K562 (cell line): ENCODE data around the gene TGFB1I1. TPM values are rescaled to one million over a fixed set of nuclear protein-coding genes. Genes with fewer than 3 reads are reported as not detected.
A peak's percentile ranks its signal among the peaks of the same experiment; 100 is the strongest.

ENCODE experiments used
- ATF7 ChIP-seq: fragments of 450-650 bp; IDR thresholded peaks from 2 replicates; pipeline ENCODE4 v1.7.1; 2014; ENCODE audit warnings: mild to moderate bottlenecking, moderate library complexity
- BCL6 ChIP-seq: fragments of 250-450 bp; sonication (Bioruptor Pico); IDR thresholded peaks from 2 replicates; pipeline ENCODE4 v1.4.0; 2020
- CBFA2T3 ChIP-seq: fragments of 450-650 bp; IDR thresholded peaks from 2 replicates; pipeline ENCODE4 v1.6.1; 2017
- CHCHD3 ChIP-seq: fragments of 250-450 bp; sonication (Bioruptor Pico); IDR thresholded peaks from 2 replicates; pipeline ENCODE4 v2.1.2; 2022; ENCODE audit warnings: mild to moderate bottlenecking
- CTBP1 ChIP-seq: fragments of 450-650 bp; IDR thresholded peaks from 2 replicates; pipeline ENCODE4 v1.6.1; 2016; ENCODE audit warnings: borderline replicate concordance
- FOS ChIP-seq: IDR thresholded peaks from 3 replicates; pipeline ENCODE4 v1.6.1; 2011; ENCODE audit not compliant: insufficient read length; ENCODE audit errors: extremely low read depth
- HDAC1 ChIP-seq, 2 experiments: fragments of 450-650 bp; IDR thresholded peaks; 2 replicates each; pipeline ENCODE4 v1.6.1; 2016 to 2017; ENCODE audit warnings: inconsistent platforms in 1 of 2, mild to moderate bottlenecking in 1 of 2, moderate library complexity in 1 of 2
- HSF4 ChIP-seq: fragments of 250-450 bp; sonication (Bioruptor Pico); IDR thresholded peaks from 2 replicates; pipeline ENCODE4 v2.1.2; 2022; ENCODE audit warnings: mild to moderate bottlenecking, moderate library complexity, borderline replicate concordance
- NFE2 ChIP-seq: IDR thresholded peaks from 2 replicates; pipeline ENCODE4 v1.6.1; 2014; ENCODE audit warnings: antibody characterized with exemption, low read depth
- SMAD4 ChIP-seq: fragments of 250-450 bp; sonication (Bioruptor Pico); conservative IDR thresholded peaks from 2 replicates; pipeline ENCODE4 v1.8.0; 2021; ENCODE audit warnings: inconsistent platforms, mild to moderate bottlenecking, moderate library complexity
- TAF1 ChIP-seq: IDR thresholded peaks from 2 replicates; pipeline ENCODE4 v1.6.1; 2011; ENCODE audit warnings: mild to moderate bottlenecking, low read length, moderate library complexity; ENCODE audit not compliant: insufficient read depth, control insufficient read depth, severe bottlenecking; ENCODE audit errors: extremely low read depth
- TAF9B ChIP-seq: fragments of 450-650 bp; IDR thresholded peaks from 2 replicates; pipeline ENCODE4 v1.6.1; 2018; ENCODE audit warnings: mild to moderate bottlenecking; ENCODE audit not compliant: partially characterized antibody
- TBL1XR1 ChIP-seq, 2 experiments: IDR thresholded peaks; 2 replicates each; pipeline ENCODE4 v1.6.1; 2012; ENCODE audit warnings: improper control_type of control experiment in 2 of 2, low read length in 2 of 2, mild to moderate bottlenecking in 1 of 2
- TRIM24 ChIP-seq, 2 experiments: fragments of 450-650 bp; IDR thresholded peaks; 2 replicates each; pipeline ENCODE4 v1.6.1; 2016
- TSHZ1 ChIP-seq: fragments of 250-450 bp; sonication (Bioruptor Pico); IDR thresholded peaks from 2 replicates; pipeline ENCODE4 v1.4.0; 2020; ENCODE audit warnings: mild to moderate bottlenecking, moderate library complexity
- ZBTB1 ChIP-seq: sonication (generic); formaldehyde crosslinking; IDR thresholded peaks from 2 replicates; pipeline ENCODE4 v1.8.1; 2023; ENCODE audit warnings: missing genetic modification reagents, low read depth, mild to moderate bottlenecking, borderline replicate concordance
- ZNF431 ChIP-seq: sonication (generic); formaldehyde crosslinking; IDR thresholded peaks from 2 replicates; pipeline ENCODE4 v1.8.0; 2022; ENCODE audit warnings: mild to moderate bottlenecking, missing genetic modification reagents
- ZNF436 ChIP-seq: fragments of 250-450, 450-650 bp; sonication (Bioruptor Pico); formaldehyde crosslinking; IDR thresholded peaks from 2 replicates; pipeline ENCODE4 v1.7.0; 2020; ENCODE audit warnings: mild to moderate bottlenecking
- ZNF551 ChIP-seq: fragments of 250-450 bp; sonication (Bioruptor Pico); IDR thresholded peaks from 2 replicates; pipeline ENCODE4 v1.5.0; 2021; ENCODE audit warnings: mild to moderate bottlenecking, moderate library complexity
- ZNF583 ChIP-seq: fragments of 250-450 bp; sonication (Bioruptor Pico); IDR thresholded peaks from 2 replicates; pipeline ENCODE4 v1.4.0; 2020
- polyA plus RNA-seq, 8 experiments: library from polyadenylated mRNA; depleted of rRNA in 4 of 8; stranded (reverse) in 5 of 8; unstranded in 3 of 8; fragments of >200 nt; fragmentation: Nextera tagmentation in 2 of 8; fragmentation: Illumina TruSeq in 1 of 8; extraction: Ambion mirVana in 2 of 8; extraction: Trizol in 1 of 8; gene quantifications; 2 replicates each; pipeline versions ENCODE4 v1.2.1 to v1.2.3, GENCODE V29; 2011 to 2014; ENCODE audit warnings: inconsistent platforms in 1 of 8, missing spikeins in 1 of 8
- total RNA-seq, 7 experiments: library from RNA; depleted of rRNA in 6 of 7; stranded (reverse); fragments of >200 nt in 6 of 7; fragmentation: Illumina TruSeq in 2 of 7; extraction: Trizol in 2 of 7; gene quantifications; 2 replicates each; pipeline versions ENCODE4 v1.2.1 to v1.2.3, GENCODE V29; 2011 to 2021; ENCODE audit warnings: low replicate concordance in 1 of 7
- TF ChIP-seq, protein P1 (sequence below): fragments of 450-650 bp; formaldehyde crosslinking; IDR thresholded peaks from 2 replicates; pipeline ENCODE4 v1.4.0; 2020; ENCODE audit warnings: mild to moderate bottlenecking, moderate library complexity

The TGFB1I1 gene
- total and polyA plus RNA-seq, 9 of the 15 experiments (the other 6 are each of a cell fraction or from before 2014, with no cell fraction given): 0.04 to 0.91 (median 0.19) TPM

DNA sequence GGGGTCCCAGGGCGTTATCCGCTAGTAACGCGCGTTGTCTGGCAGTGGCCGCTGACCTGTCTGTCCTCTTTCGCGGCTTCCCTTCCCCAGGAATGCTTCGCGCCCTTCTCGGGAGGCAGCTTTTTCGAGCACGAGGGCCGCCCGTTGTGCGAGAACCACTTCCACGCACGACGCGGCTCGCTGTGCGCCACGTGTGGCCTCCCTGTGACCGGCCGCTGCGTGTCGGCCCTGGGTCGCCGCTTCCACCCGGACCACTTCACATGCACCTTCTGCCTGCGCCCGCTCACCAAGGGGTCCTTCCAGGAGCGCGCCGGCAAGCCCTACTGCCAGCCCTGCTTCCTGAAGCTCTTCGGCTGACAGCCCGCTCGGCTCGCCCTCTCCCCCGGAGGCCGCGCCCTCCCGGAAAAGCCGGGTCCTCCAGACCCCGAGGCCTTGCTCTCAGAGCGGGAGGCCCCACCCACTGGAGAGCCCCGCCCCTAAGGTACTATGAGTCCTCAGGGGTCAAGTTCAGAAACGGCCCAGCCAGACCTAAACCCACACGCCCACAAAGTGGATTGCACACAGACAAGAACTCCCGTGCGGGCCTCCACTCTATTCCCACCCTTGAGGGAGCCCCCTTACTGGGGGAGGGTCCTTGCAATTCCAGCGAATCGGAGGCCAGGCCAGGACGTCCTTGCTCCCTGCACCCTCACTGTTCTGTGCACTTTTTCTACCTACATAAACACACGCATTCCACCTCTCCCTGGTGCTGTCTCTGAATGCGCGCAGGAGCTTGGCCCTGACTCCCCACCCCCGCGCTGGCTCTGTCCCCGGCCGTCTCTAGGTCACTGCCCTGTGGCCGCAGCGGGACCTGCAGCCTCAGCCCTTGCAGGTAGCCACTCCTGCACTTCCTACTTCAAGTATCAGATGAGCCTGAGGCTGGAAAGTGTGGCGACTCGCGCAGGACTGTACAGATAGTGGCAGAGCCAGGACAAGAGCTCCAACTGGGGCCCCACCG is 5.6 kb downstream of the TGFB1I1 start (continued):
- TF ChIP-seq TBL1XR1 (IDR thresholded peaks at IDR 0.05; ENCODE audit: low read length in 2 of 2) (peak in 1 of 2 experiments; percentile 35; a peak in 1 of 4 replicates), NFE2 (no peak), ZNF436 (CRISPR knock-in tag) (no peak), FOS (no peak), BCL6 (CRISPR knock-in tag) (no peak), TRIM24 (IDR thresholded peaks at IDR 0.05) (0 out of 4 replicates have a peak, but pooled peaks have one; percentile 13 to 18), ZNF551 (CRISPR knock-in tag) (no peak), CBFA2T3 (0 out of 2 replicates have a peak, but pooled peaks have one; percentile 2), CTBP1 (peak; percentile 55), TAF9B (no peak), TSHZ1 (CRISPR knock-in tag) (no peak), ZNF583 (CRISPR knock-in tag) (peak; percentile 47; the same call in 1 of the 2 replicates), SMAD4 (CRISPR knock-in tag) (peak; percentile 23), HSF4 (CRISPR knock-in tag) (no peak), ATF7 (peak; percentile 16; the same call in 1 of the 2 replicates), CHCHD3 (CRISPR knock-in tag) (no peak), HDAC1 (IDR thresholded peaks at IDR 0.05) (0 out of 4 replicates have a peak, but pooled peaks of 1 of the 2 experiments have one; percentile 1), ZNF431 (CRISPR knock-in tag) (no peak), ZBTB1 (CRISPR knock-in tag) (no peak), TAF1 (peak; percentile 32)
- TF ChIP-seq, protein P1, sequence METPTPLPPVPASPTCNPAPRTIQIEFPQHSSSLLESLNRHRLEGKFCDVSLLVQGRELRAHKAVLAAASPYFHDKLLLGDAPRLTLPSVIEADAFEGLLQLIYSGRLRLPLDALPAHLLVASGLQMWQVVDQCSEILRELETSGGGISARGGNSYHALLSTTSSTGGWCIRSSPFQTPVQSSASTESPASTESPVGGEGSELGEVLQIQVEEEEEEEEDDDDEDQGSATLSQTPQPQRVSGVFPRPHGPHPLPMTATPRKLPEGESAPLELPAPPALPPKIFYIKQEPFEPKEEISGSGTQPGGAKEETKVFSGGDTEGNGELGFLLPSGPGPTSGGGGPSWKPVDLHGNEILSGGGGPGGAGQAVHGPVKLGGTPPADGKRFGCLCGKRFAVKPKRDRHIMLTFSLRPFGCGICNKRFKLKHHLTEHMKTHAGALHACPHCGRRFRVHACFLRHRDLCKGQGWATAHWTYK (CRISPR knock-in tag): no peak
